ENCODE results near the gene HOXA10. TPM values are rescaled to one million over a fixed set of nuclear protein-coding genes. Genes with fewer than 3 reads are reported as not detected.
A peak's percentile ranks its signal among the peaks of the same experiment; 100 is the strongest.

Gene HOXA10
- total RNA-seq, 4 donors from 2014 or later, result 15.7 to 28.4 (median 19.8) TPM

DNA sequence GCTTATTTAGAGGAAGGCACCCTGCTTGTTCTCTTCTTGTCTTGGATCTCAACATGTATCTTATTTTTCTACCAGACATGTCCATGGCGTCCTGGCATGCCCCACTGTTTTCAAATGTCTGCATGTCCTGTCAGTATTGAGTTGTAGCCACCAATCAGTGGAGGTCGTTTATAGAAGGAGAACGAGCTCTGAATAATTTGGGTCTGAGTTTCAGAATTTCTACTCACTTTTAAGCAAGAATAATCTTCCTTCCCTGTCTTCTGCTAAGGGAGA, 28.7 kb upstream of the HOXA10 start:
- Histone ChIP-seq H3K9me3 (peaks cover 0 to 6% (median 0%) of the 10 kb centered on the region in 4 donors), H3K27me3 (peaks cover 0 to 89% of the 10 kb centered on the region in 2 donors), H3K27ac (no peak overlapping the region), H3K4me1 (peaks cover 4 to 44% (median 13%) of the 10 kb centered on the region in 4 donors), H3K4me3 (no peak overlapping the region), H3K36me3 (no peaks in the 10 kb centered on the region)
- no peak for DNase-seq
- TF ChIP-seq, protein P1, sequence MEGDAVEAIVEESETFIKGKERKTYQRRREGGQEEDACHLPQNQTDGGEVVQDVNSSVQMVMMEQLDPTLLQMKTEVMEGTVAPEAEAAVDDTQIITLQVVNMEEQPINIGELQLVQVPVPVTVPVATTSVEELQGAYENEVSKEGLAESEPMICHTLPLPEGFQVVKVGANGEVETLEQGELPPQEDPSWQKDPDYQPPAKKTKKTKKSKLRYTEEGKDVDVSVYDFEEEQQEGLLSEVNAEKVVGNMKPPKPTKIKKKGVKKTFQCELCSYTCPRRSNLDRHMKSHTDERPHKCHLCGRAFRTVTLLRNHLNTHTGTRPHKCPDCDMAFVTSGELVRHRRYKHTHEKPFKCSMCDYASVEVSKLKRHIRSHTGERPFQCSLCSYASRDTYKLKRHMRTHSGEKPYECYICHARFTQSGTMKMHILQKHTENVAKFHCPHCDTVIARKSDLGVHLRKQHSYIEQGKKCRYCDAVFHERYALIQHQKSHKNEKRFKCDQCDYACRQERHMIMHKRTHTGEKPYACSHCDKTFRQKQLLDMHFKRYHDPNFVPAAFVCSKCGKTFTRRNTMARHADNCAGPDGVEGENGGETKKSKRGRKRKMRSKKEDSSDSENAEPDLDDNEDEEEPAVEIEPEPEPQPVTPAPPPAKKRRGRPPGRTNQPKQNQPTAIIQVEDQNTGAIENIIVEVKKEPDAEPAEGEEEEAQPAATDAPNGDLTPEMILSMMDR (IDR thresholded peaks at IDR 0.05), result no peak
- no peak for TF ChIP-seq POLR2A (IDR thresholded peaks at IDR 0.05)

DNA sequence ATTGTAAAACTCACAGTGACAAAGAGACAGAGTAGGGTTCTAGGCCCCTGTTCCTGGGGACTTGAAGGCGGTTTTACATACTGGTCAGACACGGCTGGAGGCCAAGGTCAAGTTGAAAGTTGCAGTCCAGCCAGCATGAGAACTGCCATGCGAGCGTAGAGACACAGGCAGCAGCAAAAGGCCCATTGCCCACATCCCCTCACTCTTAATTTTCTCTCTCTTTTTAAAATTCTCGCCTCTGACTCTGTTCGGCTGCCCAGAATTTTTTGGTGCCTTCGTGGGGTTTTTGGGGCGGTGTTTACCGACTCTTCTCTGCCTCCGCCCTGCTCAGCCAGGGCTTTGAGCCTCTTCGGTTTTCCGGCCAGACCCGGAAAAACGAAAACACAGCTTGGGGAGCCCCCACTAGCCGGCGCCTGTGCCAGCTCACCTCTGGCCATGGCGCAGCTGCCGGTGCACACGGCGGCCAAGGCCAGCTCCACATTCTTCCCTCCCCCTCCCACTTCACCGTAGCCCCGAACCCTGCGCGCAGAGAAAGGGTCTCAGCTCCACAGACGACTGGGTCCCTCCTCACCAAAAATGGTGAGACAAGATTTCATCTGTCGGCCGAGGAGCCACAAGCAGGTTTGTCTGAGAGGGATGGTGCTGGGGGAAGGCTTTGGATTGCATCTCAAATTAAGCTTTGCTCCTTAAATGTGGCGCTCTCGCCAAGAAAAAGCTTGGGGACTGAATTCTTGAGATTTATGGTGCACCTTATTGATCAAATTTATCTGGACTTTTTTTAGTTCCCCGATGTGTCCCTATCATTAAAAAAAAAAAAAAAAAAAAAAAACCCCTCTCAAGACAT, 28.1 kb upstream of the HOXA10 start:
- H3K27me3 ChIP-seq, result peaks cover 0 to 93% of the 10 kb centered on the region in 2 donors
- no peak overlapping the region for H3K27ac ChIP-seq
- TF ChIP-seq, protein P1 (IDR thresholded peaks at IDR 0.05), result no peak
- TF ChIP-seq POLR2A (IDR thresholded peaks at IDR 0.05), result no peak
- peaks cover 4 to 44% (median 13%) of the 10 kb centered on the region in 4 donors for H3K4me1 ChIP-seq
- DNase-seq, result peak in 1 of 3 donors; percentile 51
- H3K4me3 ChIP-seq, result no peak overlapping the region
- H3K9me3 ChIP-seq, result peaks cover 0 to 6% (median 0%) of the 10 kb centered on the region in 4 donors
- H3K36me3 ChIP-seq, result no peaks in the 10 kb centered on the region

DNA sequence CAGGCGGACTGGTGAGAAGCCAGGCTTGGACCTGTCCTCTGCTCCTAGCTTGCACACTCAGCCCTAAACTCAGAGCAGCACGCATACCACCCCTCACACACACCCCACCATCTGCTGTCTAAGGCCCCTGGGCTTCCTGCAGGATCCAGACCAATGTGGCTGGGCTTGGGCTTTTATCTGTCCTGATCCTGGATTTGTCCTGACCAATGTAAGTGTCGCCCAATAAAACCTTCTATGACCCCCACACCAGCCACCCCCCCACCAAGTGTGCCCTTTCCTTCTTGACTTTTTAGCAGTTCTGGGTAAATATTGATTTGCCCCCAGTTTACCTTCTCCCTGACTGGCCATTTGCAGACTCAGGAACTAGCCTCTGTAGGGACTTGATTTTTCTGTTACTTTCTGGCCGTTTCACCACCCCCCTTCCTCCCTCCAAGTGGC, 27.5 kb upstream of the HOXA10 start:
- peak overlapping the region in 1 of 4 donors; percentile 26 for H3K4me3 ChIP-seq
- peaks cover 0 to 92% of the 10 kb centered on the region in 2 donors for H3K27me3 ChIP-seq
- TF ChIP-seq, protein P1 (IDR thresholded peaks at IDR 0.05), result no peak
- no peak for TF ChIP-seq POLR2A (IDR thresholded peaks at IDR 0.05)
- peaks cover 0 to 6% (median 0%) of the 10 kb centered on the region in 4 donors for H3K9me3 ChIP-seq
- H3K27ac ChIP-seq, result no peak overlapping the region
- no peaks in the 10 kb centered on the region for H3K36me3 ChIP-seq
- peaks cover 4 to 44% (median 13%) of the 10 kb centered on the region in 4 donors for H3K4me1 ChIP-seq
- no peak for DNase-seq

DNA sequence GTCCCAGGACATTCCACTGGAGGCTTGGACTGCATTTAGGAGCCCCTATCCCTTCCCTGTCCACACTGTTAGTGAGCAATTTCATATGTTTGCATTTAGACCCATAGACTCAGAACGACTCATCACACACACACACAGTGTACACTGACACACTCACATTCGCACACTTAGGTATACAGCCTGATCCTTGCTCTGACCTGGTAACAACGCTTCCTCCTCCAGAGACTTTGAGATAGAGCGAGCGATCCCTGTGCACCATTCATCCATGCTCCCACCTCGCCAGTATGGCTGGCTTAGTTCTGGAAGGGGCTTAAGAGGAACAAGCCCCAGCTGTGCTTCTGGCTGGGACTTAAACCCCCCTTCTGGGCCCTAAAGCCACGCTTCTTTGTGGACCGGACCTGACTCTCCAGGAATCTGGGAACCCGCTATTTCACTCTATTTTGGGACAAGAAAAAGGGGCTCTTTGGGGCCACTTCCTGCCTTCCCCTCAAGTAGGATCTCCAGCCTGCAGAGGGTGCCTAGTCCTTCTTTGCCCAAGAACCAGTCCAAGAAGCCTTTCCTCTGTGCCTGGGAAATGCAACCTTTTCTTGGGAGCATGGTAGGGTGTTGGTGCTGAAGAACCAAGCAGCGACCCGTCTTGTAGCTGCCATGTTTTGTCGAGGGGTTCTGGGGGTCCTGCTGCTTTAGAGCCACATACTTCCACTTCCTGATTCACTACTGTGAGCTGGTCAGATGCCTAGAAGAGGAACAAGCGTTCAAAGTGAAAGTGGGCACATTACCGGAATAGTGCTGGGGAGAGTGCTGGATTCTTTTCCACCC, 26.9 kb upstream of the HOXA10 start:
- no peak for TF ChIP-seq POLR2A (IDR thresholded peaks at IDR 0.05)
- TF ChIP-seq, protein P1 (IDR thresholded peaks at IDR 0.05), result no peak
- Histone ChIP-seq H3K4me3 (peak overlapping the region in 3 of 4 donors; percentile 34 to 47 (median 46)), H3K4me1 (peaks cover 4 to 44% (median 13%) of the 10 kb centered on the region in 4 donors)

DNA sequence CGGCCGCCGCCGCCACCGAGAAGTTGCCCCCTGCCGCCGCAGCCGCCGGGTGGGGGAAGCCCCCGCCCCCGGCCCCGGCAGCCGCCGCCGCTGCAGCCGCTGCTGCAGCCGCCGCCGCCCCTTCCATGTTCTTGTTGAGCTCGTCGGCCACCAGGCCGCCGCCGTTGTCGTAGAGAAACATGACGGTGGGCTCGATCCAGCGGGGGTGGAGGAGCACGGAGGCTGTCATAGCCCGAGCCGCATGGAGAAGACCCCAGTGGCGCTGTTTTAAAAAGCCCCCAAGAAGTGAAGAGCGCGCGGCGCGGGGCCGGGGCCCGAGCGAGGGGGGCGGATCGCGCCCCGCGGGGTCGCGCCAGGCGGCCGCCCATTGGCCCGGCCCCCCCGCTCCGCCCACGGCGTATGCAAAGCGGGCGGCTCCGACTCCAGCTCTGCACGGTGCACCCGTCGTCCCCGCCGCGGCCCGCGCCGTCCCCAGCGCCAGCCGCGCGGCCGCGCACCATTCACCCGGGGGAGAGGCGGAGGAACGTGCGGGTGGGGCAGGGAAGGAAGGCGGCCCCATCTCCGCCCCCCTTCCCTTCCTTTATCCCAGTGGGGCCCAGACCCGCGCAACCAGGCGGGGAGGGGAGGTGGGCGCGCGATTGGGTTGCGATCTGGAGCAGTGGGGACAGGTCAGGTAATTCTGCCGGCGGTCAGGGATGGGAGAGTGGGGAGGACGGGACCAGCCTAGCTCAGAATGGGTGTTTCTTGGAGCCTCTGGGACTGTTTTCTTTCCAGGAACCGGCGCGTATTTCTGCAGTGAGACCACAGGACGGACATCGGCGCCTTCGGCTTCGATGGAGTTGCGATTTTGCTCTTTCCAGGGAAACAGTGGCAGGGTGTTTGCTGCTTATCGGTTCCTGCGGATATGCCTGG, 26.0 kb upstream of the HOXA10 start, which contains the start of gene HOXA13:
Gene HOXA13, minus strand, starts transcription at position 243 of the 912 bp plus-strand sequence. Its CDS starts 14 bp downstream, at position 229.
- Histone ChIP-seq H3K9me3 (peaks cover 0 to 6% (median 0%) of the 10 kb centered on the region in 4 donors), H3K4me1 (peaks cover 4 to 35% (median 13%) of the 10 kb centered on the region in 4 donors), H3K27ac (no peak within 1 kb of the TSS), H3K36me3 (no peaks in the 10 kb centered on the region), H3K4me3 (peak within 1 kb of the TSS; percentile 1 to 47 (median 40)), H3K27me3 (peaks cover 0 to 89% of the 10 kb centered on the region in 2 donors)
- TF ChIP-seq, protein P1 (IDR thresholded peaks at IDR 0.05), result no peak
- TF ChIP-seq POLR2A (IDR thresholded peaks at IDR 0.05), result no peak
- DNase-seq, result peak in 1 of 3 donors; percentile 58

More for the DNA sequence above, 26.9 kb upstream of the HOXA10 start:
- peak in 1 of 3 donors; percentile 50 for DNase-seq
- no peaks in the 10 kb centered on the region for H3K36me3 ChIP-seq
- H3K9me3 ChIP-seq, result peaks cover 0 to 6% (median 0%) of the 10 kb centered on the region in 4 donors
- no peak overlapping the region for H3K27ac ChIP-seq
- peaks cover 0 to 89% of the 10 kb centered on the region in 2 donors for H3K27me3 ChIP-seq
